Muscle of leg (tissue), 11 donors: ENCODE measurements around the gene BCL2. TPM values are rescaled to one million over a fixed set of nuclear protein-coding genes. Genes with fewer than 3 reads are reported as not detected.

Experiments
- DNase-seq: peaks from one replicate; pipeline ENCODE4 v3.0.0; 2013
- H3K27ac ChIP-seq: one replicate; pipeline ENCODE4 v1.5.1; 2013; ENCODE audit warnings: mild to moderate bottlenecking, low read length, control low read depth
- H3K27me3 ChIP-seq: one replicate; pipeline ENCODE4 v1.6.1; 2013; ENCODE audit warnings: low read length; ENCODE audit not compliant: control insufficient read depth, insufficient read depth
- H3K36me3 ChIP-seq: one replicate; pipeline ENCODE4 v1.6.1; 2013; ENCODE audit warnings: low read length; ENCODE audit not compliant: control insufficient read depth, insufficient read depth
- H3K4me1 ChIP-seq: one replicate; pipeline ENCODE4 v1.6.1; 2013; ENCODE audit warnings: low read length; ENCODE audit not compliant: control insufficient read depth, insufficient read depth
- H3K4me3 ChIP-seq: one replicate; pipeline ENCODE4 v1.5.1; 2013; ENCODE audit warnings: low read length, control low read depth
- H3K9me3 ChIP-seq: replicated peaks from 2 replicates; pipeline ENCODE4 v1.6.1; 2013; ENCODE audit warnings: low read depth, low read length; ENCODE audit not compliant: control insufficient read depth
- WGBS: methylation state at CpG from one replicate; pipeline ENCODE4 v1.1.5; 2013; ENCODE audit warnings: missing lambda C conversion rate; ENCODE audit not compliant: insufficient coverage; 5-methylcytosine and 5-hydroxymethylcytosine counted together
- polyA plus RNA-seq, 8 donors: library from polyadenylated mRNA; unstranded; fragments of 120-200 nt; gene quantifications; one replicate each; pipeline versions ENCODE4 v1.2.1 to v1.2.3, GENCODE V29; 2013; ENCODE audit warnings: inconsistent platforms in 1 of 8, low replicate concordance in 1 of 8; ENCODE audit not compliant: insufficient read length in 8 of 8, insufficient read depth in 1 of 8
- total RNA-seq: library from RNA; stranded (reverse); fragments of 120-200 nt; gene quantifications from one replicate; pipeline ENCODE4 v1.2.4, GENCODE V29; 2013

Gene BCL2
- total and polyA plus RNA-seq, 9 donors = 13.0 to 22.3 (median 16.5) TPM

DNA sequence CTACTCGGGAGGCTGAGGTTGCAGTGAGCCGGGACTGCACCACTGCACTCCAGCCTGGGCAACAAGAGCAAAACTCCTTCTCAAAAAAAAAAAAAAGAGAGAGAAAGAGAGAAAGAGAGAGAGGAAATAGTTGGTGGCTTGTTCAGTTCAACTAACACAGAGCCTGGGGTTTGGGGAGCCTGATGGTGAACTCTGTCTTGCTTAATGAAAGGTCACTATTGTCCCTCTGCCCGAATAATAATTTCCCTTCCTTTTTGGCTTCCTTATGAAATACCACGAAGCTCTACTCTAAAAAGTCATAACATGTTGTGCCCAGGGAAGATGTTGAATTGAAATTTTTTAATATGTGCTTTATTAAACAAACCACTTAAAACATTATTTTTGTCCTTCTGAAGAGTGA is 17.3 kb downstream of the BCL2 start:
- DNase-seq = no peak
- Histone ChIP-seq H3K27ac (no peak overlapping the region), H3K9me3 (no peaks in the 10 kb centered on the region), H3K27me3 (no peaks in the 10 kb centered on the region), H3K4me1 (peaks cover 9% of the 10 kb centered on the region), H3K4me3 (no peak overlapping the region), H3K36me3 (peaks cover 6% of the 10 kb centered on the region)
- WGBS = no CpG with 5 or more reads among the region's 4 CpGs

DNA sequence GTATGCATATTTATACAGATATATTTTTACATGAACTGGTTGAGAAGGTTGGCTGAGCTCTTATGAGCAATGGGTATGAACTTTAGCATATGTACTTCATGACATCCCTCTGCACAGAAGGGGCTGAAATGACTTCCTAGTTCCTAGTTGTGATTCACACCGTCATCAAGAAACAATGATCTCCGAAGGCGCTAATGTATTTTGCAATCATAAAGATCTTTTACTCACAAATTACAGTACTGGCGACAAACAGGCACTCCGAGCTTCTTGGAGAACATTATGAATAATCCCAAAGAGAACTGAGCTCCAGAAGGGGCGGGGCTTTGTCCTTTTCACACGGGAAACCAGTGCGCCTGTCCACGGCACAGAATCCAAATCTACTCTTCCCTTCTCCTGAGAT is 18.1 kb downstream of the BCL2 start:
- Histone ChIP-seq H3K9me3 (no peaks in the 10 kb centered on the region), H3K4me3 (no peak overlapping the region), H3K27me3 (no peaks in the 10 kb centered on the region), H3K4me1 (peaks cover 8% of the 10 kb centered on the region), H3K36me3 (peaks cover 7% of the 10 kb centered on the region), H3K27ac (no peak overlapping the region)
- 85% methylated on average over 5 of the region's 9 CpGs for WGBS
- DNase-seq = peak; percentile 30

DNA sequence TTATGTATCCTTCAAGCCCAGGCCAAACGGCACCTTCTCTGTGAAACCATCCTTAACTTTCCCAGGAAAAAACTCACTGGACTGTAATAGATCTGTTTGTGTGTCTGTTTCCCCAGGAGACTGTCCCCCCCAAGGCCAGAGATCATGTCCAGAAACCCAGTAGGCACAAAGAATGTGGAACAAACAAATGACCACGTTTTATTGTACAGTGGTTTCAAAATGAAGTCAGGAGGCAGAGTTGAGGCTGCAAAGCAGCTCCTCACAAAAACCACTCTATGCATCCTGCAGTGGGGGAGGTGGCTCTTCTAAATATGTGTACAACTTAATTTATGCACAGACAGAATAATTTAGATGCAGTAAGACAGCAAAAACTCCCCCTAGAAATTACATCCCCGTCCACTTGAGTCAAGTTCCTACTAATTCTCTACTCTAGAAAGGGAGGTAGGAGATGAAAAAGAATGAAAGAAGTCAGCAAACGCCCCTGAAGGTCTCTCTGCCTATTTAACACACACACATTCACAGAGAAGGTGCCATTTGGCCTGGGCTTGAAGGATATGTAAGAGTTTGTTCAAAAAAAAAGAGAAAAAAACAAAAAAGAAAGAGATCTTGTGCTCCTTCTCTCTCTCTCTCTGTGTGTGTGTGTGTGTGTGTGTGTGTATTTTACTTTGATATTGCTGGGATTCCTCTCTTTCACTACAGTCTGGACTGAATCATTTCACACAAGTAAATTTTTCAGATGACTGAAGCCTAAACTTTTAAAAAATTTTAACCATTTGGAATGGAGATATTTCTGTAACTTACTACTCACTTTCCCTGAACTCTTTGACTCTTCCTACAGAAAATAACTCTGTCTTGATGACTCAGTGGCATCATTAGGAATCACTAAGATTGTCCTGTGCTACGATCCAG is 19.5 kb downstream of the BCL2 start:
- WGBS = 100% methylated on average over 1 of the region's 5 CpGs
- no peak overlapping the region for H3K27ac ChIP-seq

DNA sequence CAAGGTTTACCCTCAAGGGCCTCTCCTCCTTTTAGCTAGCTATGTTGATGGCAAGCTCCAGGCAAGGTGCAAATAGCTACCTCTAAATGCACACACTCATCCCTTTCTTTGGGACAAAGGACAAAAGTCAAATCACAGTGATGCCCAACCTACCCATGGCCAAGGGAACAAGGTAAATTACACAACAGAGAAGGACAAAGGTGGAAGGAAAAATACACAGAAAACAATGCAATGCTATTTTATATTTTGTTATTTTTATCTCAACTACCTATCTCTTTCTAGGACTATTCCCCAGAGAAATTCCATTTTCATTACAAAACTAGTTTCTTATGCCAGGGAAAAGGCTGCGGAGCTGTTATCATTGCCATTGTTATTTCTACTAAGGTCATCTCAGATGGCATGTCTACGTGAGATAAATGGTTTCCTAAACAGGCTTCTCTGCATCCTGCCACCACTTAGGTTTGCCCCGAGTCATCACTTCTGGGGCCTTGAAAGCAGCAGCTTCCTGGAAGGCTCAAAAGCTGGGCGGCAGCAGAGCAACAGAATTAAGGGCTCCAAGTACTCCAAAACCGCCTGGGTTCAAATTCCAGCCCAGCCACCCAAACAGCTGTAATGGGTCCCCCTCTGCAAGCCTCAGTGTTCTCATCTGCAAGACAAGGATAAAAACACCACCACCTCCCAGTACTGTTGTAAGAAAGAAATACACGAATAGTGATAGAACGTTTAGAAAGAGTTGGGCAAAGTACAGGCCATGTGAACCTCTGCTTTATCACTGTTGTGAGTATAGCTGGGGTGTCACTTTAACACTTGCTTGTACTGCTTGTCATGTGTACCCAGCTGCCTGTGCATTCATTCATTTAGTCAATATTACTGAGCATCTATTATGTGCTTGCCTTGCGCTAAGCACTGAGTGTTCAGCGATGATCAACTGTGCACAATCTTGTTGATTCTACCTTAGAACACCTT is 20.9 kb downstream of the BCL2 start:
- Histone ChIP-seq H3K4me1 (peaks cover 10% of the 10 kb centered on the region), H3K27me3 (no peaks in the 10 kb centered on the region), H3K36me3 (peaks cover 5% of the 10 kb centered on the region), H3K27ac (no peak overlapping the region), H3K9me3 (no peaks in the 10 kb centered on the region), H3K4me3 (no peak overlapping the region)
- WGBS = 88% methylated on average over 8 of the region's 9 CpGs
- no peak for DNase-seq

More for the DNA sequence above, 19.5 kb downstream of the BCL2 start:
- no peak for DNase-seq
- Histone ChIP-seq H3K4me1 (peaks cover 4% of the 10 kb centered on the region), H3K4me3 (no peak overlapping the region), H3K9me3 (no peaks in the 10 kb centered on the region), H3K27me3 (no peaks in the 10 kb centered on the region), H3K36me3 (peaks cover 8% of the 10 kb centered on the region)

DNA sequence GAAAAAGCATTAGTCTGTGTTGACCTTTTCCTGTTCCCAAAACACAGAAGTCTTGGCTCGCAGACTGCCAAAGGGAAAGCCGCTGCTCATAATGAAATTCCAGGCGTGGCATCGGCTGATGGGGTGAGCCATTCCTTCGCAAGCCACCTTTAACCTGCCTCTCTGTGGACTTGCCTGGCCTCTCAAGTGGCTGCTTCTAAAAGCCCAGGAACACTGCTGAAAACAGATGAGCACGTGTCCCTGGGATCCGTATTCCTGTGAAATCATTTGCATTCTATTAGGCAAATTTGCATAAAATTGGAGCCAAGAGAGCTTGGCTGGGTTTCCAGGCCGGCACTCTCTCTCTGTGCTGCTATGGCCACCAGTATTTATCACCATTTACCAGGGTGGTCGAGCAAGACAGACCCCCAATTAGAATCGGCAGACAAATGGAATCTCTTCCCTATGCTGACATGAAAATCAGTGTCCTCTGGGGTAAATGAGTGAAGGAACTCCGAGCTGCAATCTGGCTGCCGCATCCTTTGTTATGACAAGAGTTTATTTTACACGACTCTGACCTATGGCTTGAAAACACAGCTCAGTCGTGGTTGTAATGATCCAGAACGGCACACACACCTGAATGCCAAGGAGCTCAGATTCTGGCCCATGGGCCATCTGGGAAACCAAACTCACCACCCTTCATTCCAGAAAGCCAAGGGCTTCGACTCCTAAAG is 21.7 kb downstream of the BCL2 start:
- no peak overlapping the region for H3K4me3 ChIP-seq
- no peaks in the 10 kb centered on the region for H3K9me3 ChIP-seq
- 37% methylated on average over 10 of the region's 16 CpGs for WGBS
- peaks cover 16% of the 10 kb centered on the region for H3K4me1 ChIP-seq
- peak; percentile 25 for DNase-seq
- no peaks in the 10 kb centered on the region for H3K27me3 ChIP-seq
- peaks cover 10% of the 10 kb centered on the region for H3K36me3 ChIP-seq
- no peak overlapping the region for H3K27ac ChIP-seq

DNA sequence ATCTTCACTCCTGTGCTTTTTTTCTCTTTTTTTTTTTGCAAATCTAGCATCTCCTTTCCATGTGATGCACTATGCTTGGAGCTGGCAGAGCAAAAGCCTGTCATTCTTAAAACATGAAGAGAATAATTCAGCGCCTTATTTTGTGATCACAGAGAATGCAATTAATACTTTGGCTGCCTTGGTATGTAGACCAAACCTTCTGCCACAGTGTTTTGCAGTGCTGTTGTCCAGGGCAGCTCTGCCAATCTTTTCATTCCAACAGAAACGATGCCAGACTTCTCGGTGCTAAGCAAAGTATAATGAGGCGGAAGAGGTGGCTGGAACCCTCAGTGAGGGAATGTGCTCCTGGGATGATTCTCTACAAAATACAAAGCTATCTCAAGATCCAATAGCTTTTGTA is 25.6 kb downstream of the BCL2 start:
- no peaks in the 10 kb centered on the region for H3K9me3 ChIP-seq
- H3K27ac ChIP-seq = no peak overlapping the region
- WGBS = no CpG with 5 or more reads among the region's 4 CpGs
- no peaks in the 10 kb centered on the region for H3K27me3 ChIP-seq
- H3K4me3 ChIP-seq = no peak overlapping the region
- H3K4me1 ChIP-seq = peaks cover 27% of the 10 kb centered on the region
- H3K36me3 ChIP-seq = peaks cover 7% of the 10 kb centered on the region
- peak; percentile 37 for DNase-seq

DNA sequence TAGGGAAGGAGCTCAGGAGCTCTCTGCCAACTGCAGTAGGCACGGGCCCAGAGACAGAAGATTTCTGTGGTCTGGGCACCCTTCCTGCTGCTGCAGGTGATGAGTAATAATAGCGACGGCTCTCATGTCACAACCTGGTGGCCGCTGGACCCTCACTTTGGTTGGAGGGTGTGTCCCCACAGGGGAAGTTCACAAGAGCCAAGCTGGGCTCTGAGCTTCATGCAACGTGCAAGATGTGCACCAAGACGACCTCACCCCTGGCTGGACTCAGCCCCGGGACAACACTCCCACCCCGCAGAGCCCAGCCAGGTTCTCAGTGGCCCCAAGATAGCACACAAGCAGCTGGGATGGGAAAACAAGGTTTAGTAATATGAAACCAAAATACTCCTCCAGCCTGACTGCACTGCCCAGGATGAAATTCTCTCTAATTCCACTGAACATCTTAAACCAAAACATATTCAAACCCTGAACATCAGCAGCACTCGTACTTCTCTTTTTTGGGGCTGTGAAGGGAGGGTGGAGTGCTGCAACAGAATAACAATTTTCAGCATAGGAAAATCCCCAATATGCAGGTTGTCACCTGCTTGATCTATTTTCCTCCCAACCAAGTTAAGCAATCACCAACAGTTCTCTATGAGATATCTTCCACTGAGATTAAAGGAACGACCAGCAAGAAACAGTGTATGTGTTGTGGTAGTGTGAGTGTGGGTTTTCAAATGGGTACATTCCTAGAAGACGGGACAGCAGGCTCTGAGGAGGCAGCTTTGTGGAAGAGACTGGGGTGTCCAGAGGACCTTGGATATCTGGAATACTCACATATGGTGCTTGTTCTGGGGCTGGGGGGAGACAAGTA is 26.5 kb downstream of the BCL2 start:
- no peak overlapping the region for H3K4me3 ChIP-seq
- H3K4me1 ChIP-seq = peaks cover 25% of the 10 kb centered on the region
- 54% methylated on average over 3 of the region's 11 CpGs for WGBS

DNA sequence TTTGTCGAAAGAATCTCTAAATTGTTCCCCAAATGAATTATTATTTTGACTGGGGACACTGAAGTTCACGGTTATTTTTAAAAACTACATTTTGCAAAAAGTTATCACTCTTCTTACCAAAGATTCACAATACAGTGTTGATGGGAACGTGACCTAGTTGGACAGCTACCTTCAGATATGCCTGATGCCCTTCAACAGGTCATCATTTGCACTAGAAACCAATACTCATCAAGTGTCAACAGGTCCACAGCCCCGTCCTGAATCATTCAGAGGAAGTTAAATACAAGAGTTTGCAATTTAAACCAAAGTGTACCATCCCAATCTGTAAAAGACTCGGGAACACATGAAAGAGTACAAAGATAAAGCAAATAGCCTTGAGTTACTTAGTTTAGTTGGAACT is 28.3 kb downstream of the BCL2 start:
- Histone ChIP-seq H3K36me3 (peaks cover 5% of the 10 kb centered on the region), H3K9me3 (no peaks in the 10 kb centered on the region), H3K4me1 (peaks cover 30% of the 10 kb centered on the region), H3K4me3 (no peak overlapping the region), H3K27me3 (no peaks in the 10 kb centered on the region), H3K27ac (no peak overlapping the region)
- no CpG with 5 or more reads among the region's 5 CpGs for WGBS
- no peak for DNase-seq

More for the DNA sequence above, 26.5 kb downstream of the BCL2 start:
- Histone ChIP-seq H3K36me3 (peaks cover 7% of the 10 kb centered on the region), H3K9me3 (no peaks in the 10 kb centered on the region), H3K27ac (peak overlapping the region; percentile 37), H3K27me3 (no peaks in the 10 kb centered on the region)
- peak; percentile 44 for DNase-seq

DNA sequence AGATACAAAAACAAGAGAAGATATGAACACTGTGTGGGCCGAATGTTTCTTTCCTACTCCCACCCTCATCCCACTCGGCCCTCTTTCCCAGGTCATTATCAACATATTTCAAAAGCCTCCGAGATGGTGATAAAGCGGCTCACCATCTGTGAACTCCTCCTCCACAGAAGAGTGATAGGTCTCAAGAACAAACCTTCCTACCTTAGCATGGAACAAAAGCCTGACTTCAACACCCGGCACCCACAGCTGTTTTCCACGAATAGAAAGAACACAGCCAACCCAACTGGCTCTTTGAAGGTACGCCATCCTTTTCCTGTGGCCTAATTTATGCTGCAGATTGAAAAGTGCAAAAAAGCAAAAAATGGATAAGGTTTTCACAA is 28.8 kb downstream of the BCL2 start:
- no peak for DNase-seq
- Histone ChIP-seq H3K9me3 (no peaks in the 10 kb centered on the region), H3K27ac (no peak overlapping the region), H3K4me1 (peaks cover 32% of the 10 kb centered on the region), H3K27me3 (no peaks in the 10 kb centered on the region), H3K4me3 (no peak overlapping the region), H3K36me3 (peaks cover 5% of the 10 kb centered on the region)
- 84% methylated on average over 4 of the region's 7 CpGs for WGBS
